GM13976 (cell line): ENCODE results near the gene CCDC43.

Experiments
- DNase-seq: peaks from one replicate; pipeline ENCODE4 v3.0.0; 2012; ENCODE audit warnings: low spot score
- in situ Hi-C: fragments of 300-500 bp; cut with MboI; formaldehyde crosslinking; loops from one replicate; pipeline ENCODE4 v1.12.0; 2022; ENCODE audit warnings: low sequenced_read_pairs, mixed read lengths, inconsistent platforms; ENCODE audit not compliant: unreplicated experiment
- TF ChIP-seq, protein P1 (sequence below): IDR thresholded peaks from 2 replicates; pipeline ENCODE4 v1.5.1; 2012; ENCODE audit warnings: borderline replicate concordance, mild to moderate bottlenecking; ENCODE audit not compliant: insufficient read depth; ENCODE audit errors: extremely low read depth, missing control alignments, control extremely low read depth

CCDC43 gene

DNA sequence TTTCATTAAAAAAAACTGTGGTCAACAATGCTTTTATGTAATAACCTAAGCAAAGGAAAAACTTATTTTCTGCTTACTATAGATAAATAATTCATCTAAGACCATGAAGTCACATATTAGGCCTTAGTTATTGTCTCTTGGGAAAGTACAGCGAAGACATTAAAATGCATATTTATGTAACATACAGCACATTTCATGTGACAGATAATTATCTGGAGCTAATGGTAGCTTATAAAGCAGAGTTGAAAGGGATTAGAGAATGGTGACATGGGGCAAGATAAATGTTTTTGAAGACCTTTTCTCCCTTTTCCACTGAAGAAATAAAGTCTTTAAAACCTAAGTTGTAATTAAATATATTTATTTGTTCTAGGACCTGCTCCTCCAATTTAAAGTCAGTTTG lies 23.6 kb downstream of the CCDC43 start:
- no peak for DNase-seq
- TF ChIP-seq, protein P1, sequence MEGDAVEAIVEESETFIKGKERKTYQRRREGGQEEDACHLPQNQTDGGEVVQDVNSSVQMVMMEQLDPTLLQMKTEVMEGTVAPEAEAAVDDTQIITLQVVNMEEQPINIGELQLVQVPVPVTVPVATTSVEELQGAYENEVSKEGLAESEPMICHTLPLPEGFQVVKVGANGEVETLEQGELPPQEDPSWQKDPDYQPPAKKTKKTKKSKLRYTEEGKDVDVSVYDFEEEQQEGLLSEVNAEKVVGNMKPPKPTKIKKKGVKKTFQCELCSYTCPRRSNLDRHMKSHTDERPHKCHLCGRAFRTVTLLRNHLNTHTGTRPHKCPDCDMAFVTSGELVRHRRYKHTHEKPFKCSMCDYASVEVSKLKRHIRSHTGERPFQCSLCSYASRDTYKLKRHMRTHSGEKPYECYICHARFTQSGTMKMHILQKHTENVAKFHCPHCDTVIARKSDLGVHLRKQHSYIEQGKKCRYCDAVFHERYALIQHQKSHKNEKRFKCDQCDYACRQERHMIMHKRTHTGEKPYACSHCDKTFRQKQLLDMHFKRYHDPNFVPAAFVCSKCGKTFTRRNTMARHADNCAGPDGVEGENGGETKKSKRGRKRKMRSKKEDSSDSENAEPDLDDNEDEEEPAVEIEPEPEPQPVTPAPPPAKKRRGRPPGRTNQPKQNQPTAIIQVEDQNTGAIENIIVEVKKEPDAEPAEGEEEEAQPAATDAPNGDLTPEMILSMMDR: no peak
- in situ Hi-C loops: no loop called here

DNA sequence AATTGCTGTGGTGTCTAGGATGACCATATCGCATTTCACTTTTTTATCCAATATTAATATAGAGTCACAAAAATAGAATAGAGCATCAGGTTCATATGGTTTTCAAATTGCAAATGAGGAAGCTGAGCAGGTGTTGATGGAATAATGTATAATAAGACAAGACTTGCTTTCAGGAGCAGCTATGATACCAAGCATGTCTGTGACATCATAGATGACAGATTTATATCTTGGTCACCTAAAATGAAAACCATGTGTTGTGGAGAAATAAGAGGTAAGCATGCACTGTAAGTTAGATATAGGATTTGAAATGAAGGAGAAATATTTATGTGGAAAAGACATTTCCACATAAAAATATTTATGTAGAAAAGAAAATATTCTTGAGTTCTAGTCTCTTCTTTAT lies 24.7 kb downstream of the CCDC43 start:
- DNase-seq: no peak
- in situ Hi-C loops: no loop called here
- TF ChIP-seq, protein P1: no peak

DNA sequence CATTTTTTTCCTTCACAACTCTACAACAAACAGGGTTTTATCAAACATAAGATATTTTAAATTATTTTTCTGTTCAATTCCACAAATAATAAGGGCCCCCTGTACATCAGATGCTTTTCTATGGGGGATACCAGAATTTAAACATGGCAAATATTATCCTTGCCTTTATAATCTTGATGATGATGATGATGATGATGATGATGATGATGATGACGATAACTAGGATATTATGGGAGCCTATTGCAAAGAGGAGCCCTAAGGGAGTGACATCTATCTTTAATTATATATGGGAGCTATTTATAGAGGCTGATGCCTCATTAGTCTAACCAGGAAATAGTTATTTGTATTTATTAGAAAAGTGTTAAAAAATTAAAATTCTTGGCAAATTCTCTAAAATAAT lies 26.5 kb downstream of the CCDC43 start:
- no peak for DNase-seq
- TF ChIP-seq, protein P1: no peak
- in situ Hi-C loops: no loop called here

DNA sequence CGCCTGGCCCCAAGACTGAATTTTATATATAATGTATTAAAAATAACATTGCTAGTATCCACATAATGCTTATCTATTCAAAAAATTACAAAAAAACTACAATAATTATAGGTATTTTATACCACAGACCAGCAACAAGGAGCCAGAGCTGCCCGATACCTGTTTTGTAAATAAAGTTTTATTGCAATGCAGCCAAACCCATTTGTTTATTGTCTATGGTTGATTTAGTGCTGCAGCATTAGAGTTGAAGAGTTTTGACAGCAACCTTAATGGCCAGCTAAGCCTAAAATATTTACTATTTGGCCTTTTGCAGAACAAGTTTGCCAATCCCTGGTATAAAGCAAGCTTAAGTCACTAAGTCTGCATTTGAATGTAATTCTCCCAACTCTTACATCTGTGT lies 27.7 kb downstream of the CCDC43 start:
- no peak for DNase-seq
- TF ChIP-seq, protein P1: no peak
- in situ Hi-C loops: no loop called here

DNA sequence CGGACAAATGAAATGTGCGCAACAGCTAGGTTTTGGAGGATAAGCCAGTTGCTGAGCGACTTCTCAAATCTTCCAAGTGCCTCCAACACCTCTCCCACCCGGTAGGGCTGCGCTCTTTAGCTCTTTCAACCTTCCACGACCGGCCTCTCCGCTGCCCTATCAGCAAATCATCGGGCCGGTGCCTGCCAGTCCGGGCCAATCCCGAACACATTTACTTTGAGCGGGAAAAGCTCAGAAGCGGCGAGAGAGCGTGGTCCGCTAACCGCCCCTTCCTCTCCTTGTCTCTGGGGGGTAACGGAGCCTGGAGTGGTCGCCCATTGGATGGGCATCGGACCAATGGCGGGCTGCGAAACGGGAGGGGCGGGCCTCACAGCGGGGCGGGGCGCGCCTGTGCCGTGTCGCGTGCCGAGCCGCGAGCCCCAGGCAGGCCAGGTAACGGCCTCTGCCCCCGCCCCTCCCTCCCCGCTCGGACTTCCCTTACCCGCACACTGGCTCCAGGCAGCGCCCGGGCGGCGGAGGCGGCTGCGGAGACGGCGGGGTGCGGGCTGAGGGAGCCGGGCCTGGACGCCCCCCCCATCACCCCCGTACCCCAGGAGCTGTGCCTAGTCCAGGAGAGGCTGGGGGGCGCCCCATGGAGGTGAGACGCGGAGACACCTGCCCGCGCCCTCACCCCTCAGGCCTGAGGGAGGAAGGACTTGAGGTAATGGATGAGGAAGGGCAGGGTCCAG lies 33.4 kb downstream of the CCDC43 start, which contains the start of gene MEIOC:
TSS of gene MEIOC (plus strand) at position 486 of the 728 bp plus-strand sequence. CDS start at position 632, 146 bp downstream.
- in situ Hi-C loops: no loop called here

DNA sequence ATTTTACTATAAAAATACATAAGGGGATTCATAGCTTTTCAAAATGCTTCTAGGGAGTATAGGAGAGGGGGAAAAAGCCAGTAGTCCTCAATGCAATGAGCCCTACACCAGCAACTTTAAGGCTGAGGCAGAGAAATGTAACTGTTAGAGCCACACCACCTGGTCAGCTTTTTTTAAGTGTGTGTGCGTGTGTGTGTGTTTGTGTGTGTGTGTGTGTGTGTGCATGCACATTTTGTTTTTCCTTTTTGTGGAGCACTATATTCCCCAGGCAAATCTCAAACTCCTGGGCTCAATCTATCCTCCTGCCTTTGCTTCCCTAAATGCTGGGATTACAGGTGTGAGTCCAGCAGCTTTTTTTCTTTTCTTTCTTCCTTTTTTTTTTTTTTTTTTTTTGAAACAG lies 35.6 kb downstream of the CCDC43 start:
- TF ChIP-seq, protein P1: no peak
- no peak for DNase-seq
- in situ Hi-C loops: no loop called here

More for the DNA sequence above, 33.4 kb downstream of the CCDC43 start, which contains the start of gene MEIOC:
- TF ChIP-seq, protein P1: no peak
- peak; percentile 72 for DNase-seq
